Mesothelial cell of epicardium (in vitro differentiated cells): ENCODE results near the gene TMEM132D. TPM values are rescaled to one million over a fixed set of nuclear protein-coding genes. Genes with fewer than 3 reads are reported as not detected.

Experiments
- DNase-seq, 2 experiments: peaks; one replicate each; pipeline ENCODE4 v3.0.0; 2021; ENCODE audit warnings: low spot score in 2 of 2; ENCODE audit not compliant: unreplicated experiment in 2 of 2
- H3K27ac Mint-ChIP-seq: 2 replicates; pipeline ENCODE4 v1.8.0; 2021; ENCODE audit warnings: mixed read lengths
- H3K27me3 Mint-ChIP-seq: 2 replicates; pipeline ENCODE4 v1.8.0; 2021; ENCODE audit warnings: low read depth, mixed read lengths
- H3K36me3 Mint-ChIP-seq: 2 replicates; pipeline ENCODE4 v1.8.0; 2021; ENCODE audit warnings: mixed read lengths
- H3K4me1 Mint-ChIP-seq: 2 replicates; pipeline ENCODE4 v1.8.0; 2021; ENCODE audit warnings: mixed read lengths
- H3K4me3 Mint-ChIP-seq: 2 replicates; pipeline ENCODE4 v1.8.0; 2021; ENCODE audit warnings: mild to moderate bottlenecking, moderate library complexity, mixed read lengths
- H3K9me3 Mint-ChIP-seq: 2 replicates; pipeline ENCODE4 v1.8.0; 2021; ENCODE audit warnings: mixed read lengths
- total RNA-seq: library from RNA; stranded (reverse); gene quantifications from 3 replicates; pipeline ENCODE4 v1.2.1, GENCODE V29; 2021
- TF ChIP-seq, protein P1 (sequence below): fragments of 200-600 bp; sonication (generic); IDR thresholded peaks from one replicate; pipeline ENCODE4 v1.5.0; 2021; ENCODE audit warnings: antibody characterized with exemption; ENCODE audit not compliant: unreplicated experiment

Gene TMEM132D
- total RNA-seq, 1 donor from 2014 or later, result 0.07 TPM

DNA sequence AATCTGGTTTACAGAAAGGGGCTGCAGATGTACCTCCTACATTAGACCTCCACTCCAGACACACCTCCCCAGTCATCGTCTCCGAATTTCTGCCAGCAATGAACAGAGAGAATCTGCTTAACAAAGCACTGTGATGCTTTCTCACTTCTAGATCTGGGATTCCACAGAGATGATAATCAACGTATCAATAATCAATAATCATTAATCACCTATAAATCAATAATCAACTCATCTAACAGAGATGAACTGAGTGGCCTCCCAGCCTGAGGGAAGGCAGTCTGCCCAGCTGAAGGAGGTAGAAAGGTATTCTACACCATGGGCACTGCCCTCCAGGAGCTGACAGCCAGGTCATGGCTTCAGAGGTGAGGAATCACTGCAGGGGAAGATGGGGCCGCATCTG lies 183.2 kb downstream of the TMEM132D start:
- no peaks in the 10 kb centered on the region for H3K36me3 Mint-ChIP-seq
- H3K4me1 Mint-ChIP-seq, result no peaks in the 10 kb centered on the region
- peaks cover 14% of the 10 kb centered on the region for H3K9me3 Mint-ChIP-seq
- TF ChIP-seq, protein P1, sequence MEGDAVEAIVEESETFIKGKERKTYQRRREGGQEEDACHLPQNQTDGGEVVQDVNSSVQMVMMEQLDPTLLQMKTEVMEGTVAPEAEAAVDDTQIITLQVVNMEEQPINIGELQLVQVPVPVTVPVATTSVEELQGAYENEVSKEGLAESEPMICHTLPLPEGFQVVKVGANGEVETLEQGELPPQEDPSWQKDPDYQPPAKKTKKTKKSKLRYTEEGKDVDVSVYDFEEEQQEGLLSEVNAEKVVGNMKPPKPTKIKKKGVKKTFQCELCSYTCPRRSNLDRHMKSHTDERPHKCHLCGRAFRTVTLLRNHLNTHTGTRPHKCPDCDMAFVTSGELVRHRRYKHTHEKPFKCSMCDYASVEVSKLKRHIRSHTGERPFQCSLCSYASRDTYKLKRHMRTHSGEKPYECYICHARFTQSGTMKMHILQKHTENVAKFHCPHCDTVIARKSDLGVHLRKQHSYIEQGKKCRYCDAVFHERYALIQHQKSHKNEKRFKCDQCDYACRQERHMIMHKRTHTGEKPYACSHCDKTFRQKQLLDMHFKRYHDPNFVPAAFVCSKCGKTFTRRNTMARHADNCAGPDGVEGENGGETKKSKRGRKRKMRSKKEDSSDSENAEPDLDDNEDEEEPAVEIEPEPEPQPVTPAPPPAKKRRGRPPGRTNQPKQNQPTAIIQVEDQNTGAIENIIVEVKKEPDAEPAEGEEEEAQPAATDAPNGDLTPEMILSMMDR, result no peak
- H3K27me3 Mint-ChIP-seq, result no peaks in the 10 kb centered on the region
- H3K4me3 Mint-ChIP-seq, result no peak overlapping the region
- H3K27ac Mint-ChIP-seq, result no peak overlapping the region
- no peak for DNase-seq

DNA sequence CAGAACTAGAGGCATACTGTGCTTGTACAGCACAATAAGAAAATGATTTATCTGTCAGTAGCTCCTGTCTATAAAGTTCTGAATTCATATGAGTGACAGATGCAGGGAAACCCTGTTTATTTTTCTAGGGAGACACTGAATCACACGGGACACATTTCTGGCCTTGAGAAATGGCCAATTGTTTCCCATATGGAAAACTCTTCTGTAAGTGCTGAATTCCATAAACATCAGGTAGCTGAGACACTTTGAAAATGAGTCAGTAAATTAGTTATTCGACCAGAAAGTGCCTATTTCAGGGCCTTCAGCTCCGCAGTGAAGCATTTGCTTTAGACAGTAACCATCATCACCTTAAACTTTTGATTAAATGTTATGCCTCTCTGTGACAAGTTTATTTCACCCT lies 184.4 kb downstream of the TMEM132D start:
- TF ChIP-seq, protein P1, result no peak
- DNase-seq, result no peak
- Mint-ChIP-seq H3K9me3 (peaks cover 17% of the 10 kb centered on the region), H3K4me3 (no peak overlapping the region), H3K27ac (no peak overlapping the region), H3K27me3 (no peaks in the 10 kb centered on the region), H3K4me1 (no peaks in the 10 kb centered on the region), H3K36me3 (no peaks in the 10 kb centered on the region)

DNA sequence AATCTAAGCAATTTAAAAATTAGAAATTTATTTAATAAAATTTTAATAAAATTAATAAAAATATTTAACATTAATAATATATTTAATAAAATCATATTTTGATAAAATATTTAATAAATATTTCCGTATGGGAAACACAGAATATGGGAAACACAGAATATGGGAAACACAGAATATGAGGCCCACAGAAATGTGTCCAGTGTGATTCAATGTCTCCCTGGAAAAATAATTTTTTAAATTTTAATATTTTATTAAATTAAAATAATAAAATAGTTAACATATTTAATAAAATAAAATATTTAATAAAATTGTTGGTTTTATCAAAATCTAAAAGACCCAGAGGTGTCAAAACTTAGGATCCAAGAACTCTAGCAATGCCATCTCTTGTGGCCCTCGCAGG lies 186.4 kb downstream of the TMEM132D start:
- Mint-ChIP-seq H3K4me3 (no peak overlapping the region), H3K36me3 (no peaks in the 10 kb centered on the region), H3K9me3 (peaks cover 18% of the 10 kb centered on the region), H3K27ac (no peak overlapping the region), H3K4me1 (no peaks in the 10 kb centered on the region), H3K27me3 (no peaks in the 10 kb centered on the region)
- no peak for DNase-seq
- TF ChIP-seq, protein P1, result no peak

DNA sequence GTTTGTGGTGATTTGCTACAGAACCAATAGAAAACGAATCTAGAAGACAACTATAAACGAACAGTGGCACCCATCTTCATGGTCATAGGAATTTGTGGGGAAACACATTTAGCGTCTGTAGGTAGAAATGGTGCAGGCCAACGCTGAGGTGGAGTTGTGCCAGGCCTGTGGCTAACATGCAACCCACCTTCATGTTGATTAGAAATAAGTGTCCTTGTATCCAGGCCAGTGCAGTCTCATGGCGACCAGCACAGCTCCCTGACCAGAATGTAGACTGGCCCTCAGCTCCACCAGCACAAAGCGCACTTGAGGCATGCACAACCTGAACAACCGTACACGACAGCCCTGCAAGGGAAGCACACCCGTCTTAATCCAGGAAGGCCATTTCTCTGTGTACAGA lies 187.0 kb downstream of the TMEM132D start:
- no peak for DNase-seq
- TF ChIP-seq, protein P1, result no peak
- Mint-ChIP-seq H3K27me3 (no peaks in the 10 kb centered on the region), H3K4me3 (no peak overlapping the region), H3K4me1 (no peaks in the 10 kb centered on the region), H3K27ac (no peak overlapping the region), H3K9me3 (peaks cover 20% of the 10 kb centered on the region), H3K36me3 (no peaks in the 10 kb centered on the region)

DNA sequence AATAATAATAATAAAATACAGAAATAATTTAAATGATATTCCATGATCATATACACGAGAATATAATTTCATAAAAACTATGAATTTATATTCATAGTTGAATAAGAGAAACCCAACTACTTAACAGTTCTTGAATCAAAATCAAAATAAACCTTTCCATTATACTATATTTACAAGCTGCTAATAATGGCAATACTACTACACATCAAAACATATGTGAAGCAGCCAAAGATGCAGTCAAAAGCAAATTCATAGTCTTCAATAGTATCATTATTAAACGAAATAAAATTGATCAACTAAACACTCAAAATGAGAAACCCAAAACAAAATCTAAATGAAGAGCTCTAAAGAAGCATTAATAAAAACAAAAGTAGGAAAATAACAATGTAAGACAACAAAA lies 197.1 kb downstream of the TMEM132D start:
- H3K4me1 Mint-ChIP-seq, result no peaks in the 10 kb centered on the region
- DNase-seq, result no peak
- no peaks in the 10 kb centered on the region for H3K27me3 Mint-ChIP-seq
- H3K9me3 Mint-ChIP-seq, result peaks cover 51% of the 10 kb centered on the region
- no peak overlapping the region for H3K27ac Mint-ChIP-seq
- H3K4me3 Mint-ChIP-seq, result no peak overlapping the region
- no peaks in the 10 kb centered on the region for H3K36me3 Mint-ChIP-seq
- TF ChIP-seq, protein P1, result no peak

DNA sequence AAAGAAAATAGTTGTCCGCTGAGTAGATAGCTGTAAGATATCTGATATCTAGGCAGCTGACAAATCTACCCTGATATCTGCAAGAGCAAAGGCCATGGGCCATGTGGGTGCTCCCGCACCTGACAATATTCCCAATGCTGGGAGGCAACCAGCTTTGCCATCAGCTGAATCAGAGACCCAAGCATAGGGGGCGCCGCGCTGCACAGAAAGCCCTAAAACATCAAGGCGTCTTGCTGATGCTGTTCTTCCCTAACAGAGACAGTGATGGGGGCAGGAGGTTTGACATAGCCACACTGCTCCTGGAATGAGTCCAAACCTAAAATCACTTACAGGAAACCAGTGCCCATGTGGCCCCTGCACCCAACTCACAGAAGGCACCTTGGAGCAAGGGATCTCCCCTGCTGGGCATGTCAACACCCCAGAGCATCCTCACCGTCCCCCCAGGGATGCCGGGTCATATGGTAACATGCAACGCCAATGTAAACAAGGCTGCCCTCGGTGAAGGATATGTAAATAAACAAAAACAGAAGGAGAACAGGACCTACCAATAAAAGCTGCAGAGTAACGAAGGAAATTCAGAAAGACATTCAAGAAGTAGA lies 199.5 kb downstream of the TMEM132D start:
- DNase-seq, result no peak
- Mint-ChIP-seq H3K4me1 (no peaks in the 10 kb centered on the region), H3K4me3 (no peak overlapping the region), H3K27me3 (no peaks in the 10 kb centered on the region), H3K36me3 (no peaks in the 10 kb centered on the region), H3K9me3 (peaks cover 46% of the 10 kb centered on the region), H3K27ac (no peak overlapping the region)
- TF ChIP-seq, protein P1, result no peak
